GM12878 (cell line): ENCODE data around the gene FLT3LG. TPM values are rescaled to one million over a fixed set of nuclear protein-coding genes. Genes with fewer than 3 reads are reported as not detected.

Experiments
- ATAC-seq: fragments of 200-7000 bp; cut with Tn5 transposase; 3 replicates; pipeline ENCODE4 v1.9.1; 2020; ENCODE audit warnings: mild to moderate bottlenecking, moderate library complexity
- Bru-seq: library from RNA; stranded (reverse); fragments of 400-500 nt; gene quantifications from one replicate; lab custom pipeline; 2021; lab: Mats Ljungman, UMichigan
- BruChase-seq, 2 experiments: library from RNA; stranded (reverse); fragments of 400-500 nt; gene quantifications; one replicate each; lab custom pipeline; 2021; lab: Mats Ljungman, UMichigan
- BruUV-seq: library from RNA; stranded (reverse); fragments of 400-500 nt; replicated peaks from 2 replicates; lab custom pipeline; 2021; lab: Mats Ljungman, UMichigan
- CTCF ChIA-PET: fragments of 300-600 bp; sonication (Branson Sonifier 250); formaldehyde crosslinking; extraction: SDS; loops from one replicate; lab custom pipeline; 2021; ENCODE audit warnings: inconsistent platforms; lab: Yijun Ruan, JAX
- POLR2A ChIA-PET: fragments of 350-600 bp; formaldehyde crosslinking; extraction: SDS; loops from one replicate; lab custom pipeline; 2021; ENCODE audit warnings: inconsistent platforms; lab: Charles Lee
- RAD21 ChIA-PET: fragments of 300-600 bp; sonication (Branson Sonifier 250); formaldehyde crosslinking; loops from one replicate; lab custom pipeline; 2023; ENCODE audit warnings: antibody characterized with exemption; ENCODE audit not compliant: unreplicated experiment; lab: Charles Lee
- SMC1A ChIA-PET: fragments of 300-600 bp; sonication (Branson Sonifier 250); formaldehyde crosslinking; loops from one replicate; lab custom pipeline; 2023; ENCODE audit not compliant: unreplicated experiment, uncharacterized antibody; lab: Charles Lee
- DNase-seq: peaks from one replicate; pipeline ENCODE4 v3.0.0-alpha.2; 2011; ENCODE audit warnings: low read depth, low spot score
- FAIRE-seq: peaks from 3 replicates; lab custom pipeline; 2011; peaks lifted over from hg19 to GRCh38; lab: Jason Lieb, UNC
- H2AFZ ChIP-seq: 2 replicates; pipeline ENCODE4 v1.6.0; 2011; ENCODE audit warnings: low read depth, low read length, control low read depth; ENCODE audit not compliant: control insufficient read depth
- H3K27ac ChIP-seq: 2 replicates; pipeline ENCODE4 v1.5.1; 2011; ENCODE audit warnings: control low read depth; ENCODE audit not compliant: control insufficient read depth, insufficient read depth
- H3K27me3 ChIP-seq, 2 experiments: replicated peaks in 1 of 2; 2 replicates each; pipeline versions ENCODE4 v1.6.0 to v1.6.1; 2011; ENCODE audit warnings: low read length in 1 of 2; ENCODE audit not compliant: control insufficient read depth in 2 of 2, insufficient read depth in 2 of 2
- H3K36me3 ChIP-seq, 2 experiments: 2 replicates each; pipeline ENCODE4 v1.5.1; 2011; ENCODE audit warnings: low read length in 1 of 2; ENCODE audit not compliant: control insufficient read depth in 2 of 2, insufficient read depth in 2 of 2
- H3K4me1 ChIP-seq: 2 replicates; pipeline ENCODE4 v1.6.1; 2011; ENCODE audit warnings: mild to moderate bottlenecking, low read length, moderate library complexity, mixed read lengths; ENCODE audit not compliant: control insufficient read depth, insufficient read depth
- H3K4me2 ChIP-seq: 2 replicates; pipeline ENCODE4 v1.6.0; 2011; ENCODE audit warnings: control low read depth; ENCODE audit not compliant: control insufficient read depth, insufficient read depth
- H3K4me3 ChIP-seq: fragments of 200-600 bp; sonication (generic); 2 replicates; pipeline ENCODE4 v1.5.1; 2016
- H3K79me2 ChIP-seq: 2 replicates; pipeline ENCODE4 v1.6.0; 2011; ENCODE audit warnings: low read length; ENCODE audit not compliant: control insufficient read depth, insufficient read depth
- H3K9ac ChIP-seq: 2 replicates; pipeline ENCODE4 v1.8.0; 2011; ENCODE audit warnings: low read length, control low read depth, mixed read lengths; ENCODE audit not compliant: control insufficient read depth, insufficient read depth
- H3K9me3 ChIP-seq: replicated peaks from 3 replicates; pipeline ENCODE4 v1.5.1; 2011; ENCODE audit warnings: mild to moderate bottlenecking, low read length; ENCODE audit not compliant: control insufficient read depth, insufficient read depth
- H4K20me1 ChIP-seq: 2 replicates; pipeline ENCODE4 v1.6.0; 2011; ENCODE audit not compliant: control insufficient read depth, insufficient read depth
- CHD1 ChIP-seq: IDR thresholded peaks from 2 replicates; pipeline ENCODE4 v1.6.1; 2012; ENCODE audit warnings: low read depth, low read length, improper control_type of control experiment
- GABPA ChIP-seq: IDR thresholded peaks from 2 replicates; pipeline ENCODE4 v1.6.1; 2014; ENCODE audit warnings: antibody characterized with exemption, low read depth, mild to moderate bottlenecking, inconsistent platforms
- IKZF1 ChIP-seq: fragments of 450-650 bp; conservative IDR thresholded peaks from 2 replicates; pipeline ENCODE4 v1.6.1; 2017; ENCODE audit warnings: antibody characterized with exemption, mild to moderate bottlenecking
- POLR2AphosphoS2 ChIP-seq: IDR thresholded peaks from 2 replicates; pipeline ENCODE4 v1.6.1; 2011; ENCODE audit warnings: low read depth, mild to moderate bottlenecking, low read length, improper control_type of control experiment, moderate library complexity
- SMAD1 ChIP-seq: fragments of 450-650 bp; IDR thresholded peaks from 2 replicates; pipeline ENCODE4 v1.6.1; 2018; ENCODE audit warnings: mild to moderate bottlenecking, low read depth; ENCODE audit not compliant: partially characterized antibody
- SUZ12 ChIP-seq: fragments of 200-600 bp; sonication (generic); IDR thresholded peaks from one replicate; pipeline ENCODE4 v1.6.1; 2018; ENCODE audit warnings: antibody characterized with exemption, mild to moderate bottlenecking; ENCODE audit not compliant: unreplicated experiment
- WGBS: methylation state at CpG from one replicate; pipeline ENCODE4 v1.1.6; 2016; ENCODE audit warnings: low lambda C conversion rate; ENCODE audit not compliant: insufficient replicate concordance, insufficient coverage; ENCODE audit errors: missing lambda C conversion rate; 5-methylcytosine and 5-hydroxymethylcytosine counted together
- in situ Hi-C: fragments of 300-500 bp; cut with MboI; formaldehyde crosslinking; loops from 9 replicates; pipeline ENCODE4 v1.14.3; 2018; ENCODE audit warnings: mixed read lengths
- intact Hi-C: fragments of 100-400 bp; cut with micrococcal nuclease; formaldehyde crosslinking; loops from one replicate; pipeline ENCODE4 v1.14.2; 2022; ENCODE audit not compliant: unreplicated experiment
- long read RNA-seq, 2 experiments: library from polyadenylated mRNA; unstranded; transcript quantifications; one replicate each; pipeline ENCODE4 v2.0.0, GENCODE V29; 2019 to 2020
- polyA minus RNA-seq, 3 experiments: library from RNA; depleted of rRNA, polyadenylated mRNA; stranded (reverse); fragments of >200 nt; gene quantifications; 2 replicates each; pipeline ENCODE4 v1.2.3, GENCODE V29; 2011
- polyA plus RNA-seq, 11 experiments: library from polyadenylated mRNA; depleted of rRNA in 4 of 11; unstranded in 6 of 11; stranded (reverse) in 5 of 11; fragments of >200 nt; fragmentation: Nextera tagmentation in 4 of 11; fragmentation: Illumina TruSeq in 1 of 11; extraction: Ambion mirVana in 4 of 11; extraction: Trizol in 1 of 11; gene quantifications; 1 replicate in 1 of 11; 2 replicates in 10 of 11; pipeline versions ENCODE4 v1.2.1 to v1.2.3, GENCODE V29; 2011 to 2016; ENCODE audit warnings: inconsistent platforms in 2 of 11, missing spikeins in 2 of 11, low read depth in 1 of 11
- total RNA-seq, 4 experiments: library from RNA; depleted of rRNA in 3 of 4; stranded (reverse); fragments of >200 nt in 3 of 4; fragmentation: Illumina TruSeq in 1 of 4; extraction: Trizol in 1 of 4; gene quantifications; 2 replicates each; pipeline versions ENCODE4 v1.2.1 to v1.2.3, GENCODE V29; 2013 to 2021
- TF ChIP-seq, protein P1 (sequence below): fragments of 150-350 bp; IDR thresholded peaks from 2 replicates; pipeline ENCODE4 v1.6.1; 2016; ENCODE audit warnings: low read depth, low read length
- TF ChIP-seq, protein P2 (sequence below): fragments of 450-650 bp; IDR thresholded peaks from 2 replicates; pipeline ENCODE4 v1.6.1; 2017; ENCODE audit warnings: borderline replicate concordance
- TF ChIP-seq, protein P3 (sequence below): fragments of 450-650 bp; IDR thresholded peaks from 2 replicates; pipeline ENCODE4 v1.6.1; 2016; ENCODE audit warnings: mild to moderate bottlenecking

The FLT3LG gene, protein sequence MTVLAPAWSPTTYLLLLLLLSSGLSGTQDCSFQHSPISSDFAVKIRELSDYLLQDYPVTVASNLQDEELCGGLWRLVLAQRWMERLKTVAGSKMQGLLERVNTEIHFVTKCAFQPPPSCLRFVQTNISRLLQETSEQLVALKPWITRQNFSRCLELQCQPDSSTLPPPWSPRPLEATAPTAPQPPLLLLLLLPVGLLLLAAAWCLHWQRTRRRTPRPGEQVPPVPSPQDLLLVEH
- 1.4 and 4.0 TPM in 2 replicates for total RNA-seq (2013; cell fraction: nucleolus; rRNA removed)
- total RNA-seq (2014; rRNA removed) (3.7 and 4.1 TPM in 2 replicates), total RNA-seq (2014; rRNA removed; fragmentation: Illumina TruSeq; extraction: Trizol) (3.9 and 4.6 TPM in 2 replicates), total RNA-seq (2021) (9.5 and 10.3 TPM in 2 replicates), polyA plus RNA-seq (2011; rRNA removed) (1.3 and 3.0 TPM in 2 replicates), polyA plus RNA-seq (2014; fragmentation: Illumina TruSeq; extraction: Trizol) (0.51 and 2.8 TPM in 2 replicates), polyA plus RNA-seq (2014; fragmentation: Nextera tagmentation; extraction: Ambion mirVana) (1 to 10 TPM in 1 of 2 experiments, under 1 TPM in 1; 0.68 to 1.6 TPM), polyA plus RNA-seq (2014; rRNA removed) (11.9 and 13.9 TPM in 2 replicates), polyA plus RNA-seq (2016; fragmentation: Nextera tagmentation; extraction: Ambion mirVana) (10 to 100 TPM; 10.1 to 13.1 TPM), polyA minus RNA-seq (2011; rRNA and poly(A)+ RNA removed) (1.3 TPM in 1 of 2 replicates, not detected in the other), Bru-seq, nascent RNA (percentile 38 among the genes with signal in this experiment), BruChase-seq, experiment 1, labeled RNA remaining after a 6-hour chase (percentile 37 among the genes with signal in this experiment), BruChase-seq, experiment 2, labeled RNA remaining after a 2-hour chase (percentile 42 among the genes with signal in this experiment)
- polyA plus RNA-seq (2011; ENCODE audit: low read depth) = 3.2 TPM
- polyA plus RNA-seq (2011; cell fraction: cytosol; rRNA removed) = 3.7 and 5.9 TPM in 2 replicates
- polyA plus RNA-seq (2011; cell fraction: nucleus; rRNA removed) = 10.9 and 11.9 TPM in 2 replicates
- 7.2 and 8.7 TPM in 2 replicates for polyA plus RNA-seq (2012)
- polyA minus RNA-seq (2011; cell fraction: cytosol; rRNA and poly(A)+ RNA removed) = 1.6 and 4.5 TPM in 2 replicates
- 1.3 and 3.2 TPM in 2 replicates for polyA minus RNA-seq (2011; cell fraction: nucleus; rRNA and poly(A)+ RNA removed)
- long read RNA-seq, experiment 1, partial matches to known transcripts = 0 of 1 reads
- long read RNA-seq, experiment 1, other reads (novel, unspliced or antisense) = 1 of 1 reads
- long read RNA-seq, experiment 2 = 0 reads

DNA sequence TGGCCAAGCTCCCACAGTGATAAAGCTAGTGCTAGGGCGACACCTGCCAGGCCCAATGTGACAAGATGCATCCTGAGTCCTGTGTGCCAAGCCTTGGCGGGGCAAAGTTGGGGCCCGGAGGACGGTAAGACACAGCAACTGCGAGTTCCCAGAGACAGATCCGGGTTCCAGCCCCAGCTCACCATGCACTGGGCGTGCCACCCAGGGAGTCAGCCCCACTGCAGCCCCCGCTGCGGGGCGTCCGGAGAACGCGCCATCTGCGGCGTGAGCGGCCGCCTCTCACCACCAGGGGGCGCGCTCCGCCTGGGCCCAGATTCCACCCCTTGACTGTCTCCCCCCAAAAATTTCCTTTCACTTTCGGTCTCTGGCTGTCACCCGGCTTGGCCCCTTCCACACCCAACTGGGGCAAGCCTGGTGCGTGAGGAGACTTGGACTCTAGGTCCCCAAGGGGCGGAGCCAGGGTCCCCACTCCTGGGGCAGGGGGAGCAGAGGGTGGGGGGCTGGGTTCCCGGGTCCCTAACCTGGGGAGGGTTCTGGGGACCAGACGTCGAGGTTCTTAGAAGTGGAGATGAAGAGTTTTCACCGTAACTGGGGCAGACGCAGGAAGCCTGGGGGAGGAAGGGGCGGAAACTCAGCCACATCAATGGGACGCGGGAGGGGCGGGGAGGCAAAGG, at the start of gene FLT3LG:
Gene FLT3LG, plus strand, starts transcription at position 348 of the 674 bp plus-strand sequence. CDS start 425 bp downstream, outside the sequence.
- H3K79me2 ChIP-seq = no peaks in the 10 kb centered on the region
- ChIA-PET POLR2A (interaction anchor here (0.6 to 6.2 kb wide), 3 partner anchors 21 to 210 kb away, joined by 3 to 81 read pairs (median 3); partner anchors contain the start of genes ALDH16A1 and PIH1D1), SMC1A (interaction anchor here (0.8 to 2.2 kb wide), 10 partner anchors 10 to 204 kb away, joined by 3 to 12 read pairs (median 4); partner anchors contain the start of gene PIH1D1), CTCF (interaction anchor here (0.6 to 5.9 kb wide), 39 partner anchors 9 to 374 kb away, joined by 3 to 68 read pairs (median 4); partner anchors contain the start of genes ALDH16A1, CD37, NOSIP and PIH1D1), RAD21 (interaction anchor here (0.8 to 6.0 kb wide), 9 partner anchors 12 to 248 kb away, joined by 3 to 90 read pairs (median 5); partner anchors contain the start of genes ALDH16A1, PIH1D1 and RPL13A)
- 2% methylated on average over 27 of the region's 33 CpGs for WGBS
- H3K4me1 ChIP-seq = peaks cover 32% of the 10 kb centered on the region
- H3K4me2 ChIP-seq = peak within 1 kb of the TSS; percentile 98
- peak; percentile 66 for ATAC-seq
- peak within 1 kb of the TSS; percentile 92 for H2AFZ ChIP-seq
- peak within 1 kb of the TSS; percentile 61 for H3K9ac ChIP-seq
- DNase-seq = no peak
- H3K9me3 ChIP-seq = no peaks in the 10 kb centered on the region
- FAIRE-seq = no peak
- in situ Hi-C loops = no loop called here
- intact Hi-C loops = loop anchor here (1.0 to 5.0 kb wide), 3 partner anchors 31 to 142 kb away; no protein-coding TSS in a partner anchor
- H3K4me3 ChIP-seq = peak within 1 kb of the TSS; percentile 82
- peak within 1 kb of the TSS; percentile 66 for H3K27ac ChIP-seq
- H4K20me1 ChIP-seq = no peaks in the 10 kb centered on the region
- BruUV-seq = no TSS peak
- no peaks in the 10 kb centered on the region for H3K27me3 ChIP-seq
- H3K36me3 ChIP-seq = no peaks in the 10 kb centered on the region
- TF ChIP-seq, protein P1, sequence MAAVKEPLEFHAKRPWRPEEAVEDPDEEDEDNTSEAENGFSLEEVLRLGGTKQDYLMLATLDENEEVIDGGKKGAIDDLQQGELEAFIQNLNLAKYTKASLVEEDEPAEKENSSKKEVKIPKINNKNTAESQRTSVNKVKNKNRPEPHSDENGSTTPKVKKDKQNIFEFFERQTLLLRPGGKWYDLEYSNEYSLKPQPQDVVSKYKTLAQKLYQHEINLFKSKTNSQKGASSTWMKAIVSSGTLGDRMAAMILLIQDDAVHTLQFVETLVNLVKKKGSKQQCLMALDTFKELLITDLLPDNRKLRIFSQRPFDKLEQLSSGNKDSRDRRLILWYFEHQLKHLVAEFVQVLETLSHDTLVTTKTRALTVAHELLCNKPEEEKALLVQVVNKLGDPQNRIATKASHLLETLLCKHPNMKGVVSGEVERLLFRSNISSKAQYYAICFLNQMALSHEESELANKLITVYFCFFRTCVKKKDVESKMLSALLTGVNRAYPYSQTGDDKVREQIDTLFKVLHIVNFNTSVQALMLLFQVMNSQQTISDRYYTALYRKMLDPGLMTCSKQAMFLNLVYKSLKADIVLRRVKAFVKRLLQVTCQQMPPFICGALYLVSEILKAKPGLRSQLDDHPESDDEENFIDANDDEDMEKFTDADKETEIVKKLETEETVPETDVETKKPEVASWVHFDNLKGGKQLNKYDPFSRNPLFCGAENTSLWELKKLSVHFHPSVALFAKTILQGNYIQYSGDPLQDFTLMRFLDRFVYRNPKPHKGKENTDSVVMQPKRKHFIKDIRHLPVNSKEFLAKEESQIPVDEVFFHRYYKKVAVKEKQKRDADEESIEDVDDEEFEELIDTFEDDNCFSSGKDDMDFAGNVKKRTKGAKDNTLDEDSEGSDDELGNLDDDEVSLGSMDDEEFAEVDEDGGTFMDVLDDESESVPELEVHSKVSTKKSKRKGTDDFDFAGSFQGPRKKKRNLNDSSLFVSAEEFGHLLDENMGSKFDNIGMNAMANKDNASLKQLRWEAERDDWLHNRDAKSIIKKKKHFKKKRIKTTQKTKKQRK = no peak
- TF ChIP-seq IKZF1 (peak; percentile 76), CHD1 (no peak), GABPA (no peak), SUZ12 (no peak), POLR2AphosphoS2 (no peak), SMAD1 (no peak)
- TF ChIP-seq, protein P2, sequence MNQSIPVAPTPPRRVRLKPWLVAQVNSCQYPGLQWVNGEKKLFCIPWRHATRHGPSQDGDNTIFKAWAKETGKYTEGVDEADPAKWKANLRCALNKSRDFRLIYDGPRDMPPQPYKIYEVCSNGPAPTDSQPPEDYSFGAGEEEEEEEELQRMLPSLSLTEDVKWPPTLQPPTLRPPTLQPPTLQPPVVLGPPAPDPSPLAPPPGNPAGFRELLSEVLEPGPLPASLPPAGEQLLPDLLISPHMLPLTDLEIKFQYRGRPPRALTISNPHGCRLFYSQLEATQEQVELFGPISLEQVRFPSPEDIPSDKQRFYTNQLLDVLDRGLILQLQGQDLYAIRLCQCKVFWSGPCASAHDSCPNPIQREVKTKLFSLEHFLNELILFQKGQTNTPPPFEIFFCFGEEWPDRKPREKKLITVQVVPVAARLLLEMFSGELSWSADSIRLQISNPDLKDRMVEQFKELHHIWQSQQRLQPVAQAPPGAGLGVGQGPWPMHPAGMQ = no peak
- TF ChIP-seq, protein P3, sequence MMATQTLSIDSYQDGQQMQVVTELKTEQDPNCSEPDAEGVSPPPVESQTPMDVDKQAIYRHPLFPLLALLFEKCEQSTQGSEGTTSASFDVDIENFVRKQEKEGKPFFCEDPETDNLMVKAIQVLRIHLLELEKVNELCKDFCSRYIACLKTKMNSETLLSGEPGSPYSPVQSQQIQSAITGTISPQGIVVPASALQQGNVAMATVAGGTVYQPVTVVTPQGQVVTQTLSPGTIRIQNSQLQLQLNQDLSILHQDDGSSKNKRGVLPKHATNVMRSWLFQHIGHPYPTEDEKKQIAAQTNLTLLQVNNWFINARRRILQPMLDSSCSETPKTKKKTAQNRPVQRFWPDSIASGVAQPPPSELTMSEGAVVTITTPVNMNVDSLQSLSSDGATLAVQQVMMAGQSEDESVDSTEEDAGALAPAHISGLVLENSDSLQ = peak; percentile 56
